Small intestine (tissue), 7 donors: ENCODE data around the gene ASB3. TPM values are rescaled to one million over a fixed set of nuclear protein-coding genes. Genes with fewer than 3 reads are reported as not detected.
A peak's percentile ranks its signal among the peaks of the same experiment; 100 is the strongest.
"Not testable (repeated sequence)": the region's sequence is repeated elsewhere in the genome, so short reads cannot be mapped to it uniquely, and the experiment has no call there.

Experiments used
- DNase-seq, 2 donors: peaks; one replicate each; pipeline versions ENCODE4 v3.0.0 to v3.0.0-alpha.2; 2013
- FAIRE-seq: peaks from 2 replicates; lab custom pipeline; 2012; peaks lifted over from hg19 to GRCh38; lab: Jason Lieb, UNC
- H3K27ac ChIP-seq, 3 donors: one replicate each; pipeline ENCODE4 v1.5.1; 2013; ENCODE audit warnings: low read length in 2 of 3, mild to moderate bottlenecking in 2 of 3, control low read depth in 1 of 3, inconsistent platforms in 1 of 3, low read depth in 1 of 3, moderate library complexity in 1 of 3
- H3K27me3 ChIP-seq, 3 donors: one replicate each; pipeline ENCODE4 v1.6.1; 2013; ENCODE audit warnings: low read length in 3 of 3, inconsistent platforms in 1 of 3; ENCODE audit not compliant: control insufficient read depth in 3 of 3, insufficient read depth in 3 of 3
- H3K36me3 ChIP-seq, 3 donors: one replicate each; pipeline ENCODE4 v1.6.1; 2013; ENCODE audit warnings: low read length in 3 of 3, inconsistent platforms in 1 of 3, low read depth in 1 of 3, mild to moderate bottlenecking in 1 of 3, moderate library complexity in 1 of 3; ENCODE audit not compliant: control insufficient read depth in 3 of 3, insufficient read depth in 2 of 3
- H3K4me1 ChIP-seq, 3 donors: one replicate each; pipeline ENCODE4 v1.6.1; 2013; ENCODE audit warnings: low read length in 2 of 3, inconsistent platforms in 1 of 3, low read depth in 1 of 3, mild to moderate bottlenecking in 1 of 3, moderate library complexity in 1 of 3; ENCODE audit not compliant: control insufficient read depth in 3 of 3, insufficient read depth in 2 of 3
- H3K4me3 ChIP-seq, 3 donors: one replicate each; pipeline ENCODE4 v1.5.1; 2013; ENCODE audit warnings: low read length in 3 of 3, control low read depth in 1 of 3, inconsistent platforms in 1 of 3, low read depth in 1 of 3, mild to moderate bottlenecking in 1 of 3, moderate library complexity in 1 of 3
- H3K9me3 ChIP-seq, 2 donors: one replicate each; pipeline ENCODE4 v1.6.1; 2013; ENCODE audit warnings: low read depth in 1 of 2, low read length in 1 of 2; ENCODE audit not compliant: control insufficient read depth in 2 of 2, insufficient read depth in 1 of 2
- WGBS, 3 donors: extraction: QIAGEN DNeasy Blood & Tissue Kit; methylation state at CpG; one replicate each; pipeline ENCODE4 v1.1.7; 2013; 5-methylcytosine and 5-hydroxymethylcytosine counted together
- polyA plus RNA-seq, 4 donors: library from polyadenylated mRNA; stranded (reverse) in 3 of 4; unstranded in 1 of 4; fragments of 200-250 nt in 3 of 4; fragments of 120-200 nt in 1 of 4; gene quantifications; one replicate each; pipeline versions ENCODE4 v1.2.1 to v1.2.3, GENCODE V29; 2013
- donor health status: healthy with polysubstance abuse.
- donor health status: control.
- donor health status: control.
- donor health status: Bipolar disorder and iron deficiency.
- donor health status: healthy.

The ASB3 gene
- polyA plus RNA-seq, 4 donors: 6.0 to 12.4 (median 6.6) TPM

DNA sequence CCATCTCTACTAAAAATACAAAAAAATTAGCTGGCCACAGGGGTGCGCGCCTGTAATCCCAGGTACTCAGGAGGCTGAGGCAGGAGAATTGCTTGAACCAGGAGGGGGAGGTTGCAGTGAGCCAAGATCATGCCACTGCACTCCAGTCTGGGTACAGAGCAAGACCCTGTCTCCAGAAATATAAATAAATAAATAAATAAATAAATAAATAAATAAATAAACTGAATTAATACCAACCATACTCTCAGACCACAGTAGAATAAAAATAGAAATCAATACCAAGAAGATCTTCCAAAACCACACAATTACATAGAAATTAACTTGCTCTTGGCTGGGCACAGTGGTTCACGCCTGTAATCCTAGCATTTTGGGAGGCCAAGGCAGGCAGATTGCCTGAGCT, 65.8 kb downstream of the ASB3 start:
- not testable (repeated sequence) for H3K27me3 ChIP-seq, DNase-seq, H3K4me3 ChIP-seq, H3K36me3 ChIP-seq, H3K4me1 ChIP-seq, H3K27ac ChIP-seq, FAIRE-seq, H3K9me3 ChIP-seq
- 98% methylated on average over 3 of the region's 3 CpGs for WGBS, 3 donors

- Histone ChIP-seq H3K36me3 (peaks cover 0 to 11% (median 0%) of the 10 kb centered on the region in 3 donors), H3K4me3 (no peak overlapping the region), H3K4me1 (no peaks in the 10 kb centered on the region), H3K27ac (no peak overlapping the region), H3K9me3 (peaks cover 0 to 15% of the 10 kb centered on the region in 2 donors), H3K27me3 (no peaks in the 10 kb centered on the region)
- FAIRE-seq (no peak), DNase-seq (peak in 1 of 2 donors; percentile 1)
Observed at GRCh38 chr2:53715568-53715967, 71.2 kb downstream of the ASB3 start.

- Histone ChIP-seq H3K4me1 (no peaks in the 10 kb centered on the region), H3K9me3 (peaks cover 0 to 26% of the 10 kb centered on the region in 2 donors), H3K36me3 (peaks cover 3 to 33% (median 4%) of the 10 kb centered on the region in 3 donors), H3K27ac (no peak overlapping the region), H3K27me3 (no peaks in the 10 kb centered on the region), H3K4me3 (no peak overlapping the region)
- WGBS, 3 donors: 96 to 100% (median 97%) methylated on average over 7 of the region's 7 CpGs
- FAIRE-seq (no peak), DNase-seq (no peak)
Observed at GRCh38 chr2:53711271-53711780, 75.4 kb downstream of the ASB3 start.

- FAIRE-seq (no peak), DNase-seq (no peak)
- peaks cover 0 to 26% of the 10 kb centered on the region in 2 donors for H3K9me3 ChIP-seq
- no peak overlapping the region for H3K4me3 ChIP-seq
- no peaks in the 10 kb centered on the region for H3K27me3 ChIP-seq
- no peak overlapping the region for H3K27ac ChIP-seq
- peaks cover 3 to 33% (median 4%) of the 10 kb centered on the region in 3 donors for H3K36me3 ChIP-seq
- no peaks in the 10 kb centered on the region for H3K4me1 ChIP-seq
Observed at GRCh38 chr2:53708988-53709387, 77.8 kb downstream of the ASB3 start.

DNA sequence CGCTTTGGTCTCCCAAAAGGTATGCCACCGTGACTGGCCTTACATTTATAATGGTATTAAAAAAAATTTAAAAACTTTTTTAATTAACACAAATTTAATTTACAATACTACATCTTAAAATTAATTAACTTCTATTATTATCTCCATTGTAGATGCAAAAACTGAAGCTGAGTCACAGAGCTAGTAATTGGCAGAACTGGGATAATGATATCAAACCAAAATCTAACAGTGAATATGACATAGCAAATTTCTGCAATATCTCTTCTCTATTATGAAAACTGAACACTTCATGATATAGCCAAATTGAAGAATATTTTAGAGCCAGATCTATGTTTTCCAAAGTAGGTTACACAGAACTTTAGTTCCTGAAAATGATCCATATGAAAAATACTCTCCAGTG, 85.5 kb downstream of the ASB3 start:
- Histone ChIP-seq H3K27me3 (no peaks in the 10 kb centered on the region), H3K4me1 (no peaks in the 10 kb centered on the region), H3K36me3 (peaks cover 0 to 5% (median 5%) of the 10 kb centered on the region in 3 donors), H3K4me3 (no peak overlapping the region), H3K27ac (no peak overlapping the region), H3K9me3 (no peaks in the 10 kb centered on the region)
- no peak for FAIRE-seq
- 97 to 100% (median 99%) methylated on average over 2 of the region's 2 CpGs for WGBS, 3 donors
- no peak for DNase-seq

DNA sequence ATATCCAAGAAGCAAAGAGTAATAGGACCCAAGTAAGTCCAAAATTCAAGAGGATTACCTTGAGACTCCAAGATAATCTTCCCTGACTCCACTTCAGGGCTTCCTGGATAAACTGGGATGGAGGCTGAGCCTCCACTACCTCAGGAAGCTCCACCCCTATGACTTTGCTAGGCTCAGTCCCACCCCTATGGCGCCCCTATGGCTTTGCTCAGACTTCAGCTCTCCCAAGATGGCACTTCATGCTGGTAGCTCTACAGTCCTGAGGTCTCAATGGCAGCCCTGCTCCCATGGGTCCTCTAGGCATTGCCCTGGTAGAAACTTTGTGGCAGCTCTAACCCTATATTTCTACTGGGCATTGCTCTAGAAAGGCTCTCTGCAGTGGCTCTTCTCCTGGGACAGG, 89.1 kb downstream of the ASB3 start:
- H3K27ac ChIP-seq: no peak overlapping the region
- H3K27me3 ChIP-seq: no peaks in the 10 kb centered on the region
- H3K4me3 ChIP-seq: no peak overlapping the region
- WGBS, 3 donors: 92 to 98% (median 96%) methylated on average over 1 of the region's 1 CpG
- H3K9me3 ChIP-seq: no peaks in the 10 kb centered on the region
- H3K4me1 ChIP-seq: no peaks in the 10 kb centered on the region
- DNase-seq: no peak
- H3K36me3 ChIP-seq: peaks cover 0 to 5% (median 5%) of the 10 kb centered on the region in 3 donors
- no peak for FAIRE-seq

- H3K4me1 ChIP-seq: no peaks in the 10 kb centered on the region
- no peak overlapping the region for H3K4me3 ChIP-seq
- FAIRE-seq (no peak), DNase-seq (no peak)
- no peaks in the 10 kb centered on the region for H3K9me3 ChIP-seq
- H3K36me3 ChIP-seq: peaks cover 0 to 5% (median 5%) of the 10 kb centered on the region in 3 donors
- H3K27me3 ChIP-seq: no peaks in the 10 kb centered on the region
- no peak overlapping the region for H3K27ac ChIP-seq
- 88 to 91% (median 90%) methylated on average over 4 of the region's 4 CpGs for WGBS, 3 donors
Observed at GRCh38 chr2:53697092-53697491, 89.7 kb downstream of the ASB3 start.

DNA sequence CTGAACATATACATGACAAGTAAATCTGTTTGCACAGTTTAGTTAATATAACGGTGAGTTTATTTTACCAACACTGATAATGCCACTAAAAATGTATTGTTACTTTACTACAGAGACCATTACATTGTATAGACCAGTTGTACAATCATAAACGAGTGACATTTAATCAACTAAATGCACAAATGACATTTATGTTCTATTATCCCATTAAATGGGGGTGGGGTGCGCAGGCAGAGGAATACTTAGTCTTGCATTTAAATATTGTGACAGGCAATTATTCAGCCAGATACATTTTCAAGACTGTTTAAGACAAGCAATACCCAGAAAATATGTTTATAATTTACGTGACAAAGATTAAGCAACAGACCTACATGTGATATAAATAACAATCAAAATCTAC, 91.2 kb downstream of the ASB3 start:
- FAIRE-seq: no peak
- Histone ChIP-seq H3K4me1 (no peaks in the 10 kb centered on the region), H3K27me3 (no peaks in the 10 kb centered on the region), H3K36me3 (peaks cover 0 to 5% (median 5%) of the 10 kb centered on the region in 3 donors), H3K9me3 (no peaks in the 10 kb centered on the region), H3K27ac (no peak overlapping the region), H3K4me3 (no peak overlapping the region)
- WGBS, 3 donors: 89 to 95% (median 93%) methylated on average over 4 of the region's 4 CpGs
- DNase-seq: no peak
